HEK293 (cell line): Measurements from ENCODE around the gene ACKR3.

Experiments used
- CTCF ChIA-PET: fragments of 350-600 bp; formaldehyde crosslinking; extraction: SDS; loops from one replicate; lab custom pipeline; 2021; ENCODE audit warnings: antibody characterized with exemption; lab: Yijun Ruan, JAX
- POLR2A ChIA-PET: fragments of 300-600 bp; formaldehyde crosslinking; extraction: SDS; loops from one replicate; lab custom pipeline; 2020; ENCODE audit warnings: antibody characterized with exemption, inconsistent platforms; lab: Yijun Ruan, JAX
- H3K27ac ChIP-seq: fragments of 200-500 bp; sonication (Bioruptor generic); 2 replicates; pipeline ENCODE4 v1.5.1; 2014; ENCODE audit warnings: low read depth, low read length, control low read depth, inconsistent platforms; ENCODE audit errors: extremely low read depth
- H3K36me3 ChIP-seq, 2 experiments: fragments of 200-500 bp in 1 of 2; sonication (Bioruptor generic) in 1 of 2; 1 replicate in 1 of 2; 2 replicates in 1 of 2; pipeline ENCODE4 v1.5.1; 2014 to 2017; ENCODE audit warnings: inconsistent platforms in 2 of 2, low read length in 2 of 2; ENCODE audit not compliant: control insufficient read depth in 2 of 2, insufficient read depth in 1 of 2
- H3K4me1 ChIP-seq: fragments of 200-500 bp; sonication (Bioruptor generic); 2 replicates; pipeline ENCODE4 v1.5.1; 2014; ENCODE audit warnings: mild to moderate bottlenecking, low read length, inconsistent platforms; ENCODE audit not compliant: control insufficient read depth, insufficient read depth
- H3K4me3 ChIP-seq: 2 replicates; pipeline ENCODE4 v1.5.1; 2011; ENCODE audit warnings: low read depth, mild to moderate bottlenecking, control low read depth, low read length, moderate library complexity
- H3K9me3 ChIP-seq: fragments of 200-500 bp; sonication (Bioruptor generic); 2 replicates; pipeline ENCODE4 v1.5.1; 2014; ENCODE audit warnings: low read depth, low read length, inconsistent platforms; ENCODE audit not compliant: control insufficient read depth, insufficient read depth
- CTCF ChIP-seq: fragments of 450-650 bp; formaldehyde crosslinking; IDR thresholded peaks from 2 replicates; pipeline ENCODE4 v1.5.1; 2016; ENCODE audit warnings: missing biosample characterization, missing genetic modification characterization
- FEZF1 ChIP-seq: fragments of 450-650 bp; formaldehyde crosslinking; IDR thresholded peaks from 2 replicates; pipeline ENCODE4 v1.5.1; 2016; ENCODE audit warnings: missing biosample characterization, missing genetic modification characterization
- KLF1 ChIP-seq: fragments of 450-650 bp; formaldehyde crosslinking; IDR thresholded peaks from 2 replicates; pipeline ENCODE4 v1.5.1; 2016; ENCODE audit warnings: missing biosample characterization, missing genetic modification characterization
- KLF16 ChIP-seq: fragments of 450-650 bp; formaldehyde crosslinking; IDR thresholded peaks from 2 replicates; pipeline ENCODE4 v1.5.1; 2017; ENCODE audit warnings: missing biosample characterization, missing genetic modification characterization
- KLF7 ChIP-seq: fragments of 450-650 bp; formaldehyde crosslinking; IDR thresholded peaks from 2 replicates; pipeline ENCODE4 v1.5.1; 2016; ENCODE audit warnings: missing biosample characterization, missing genetic modification characterization, borderline replicate concordance
- PBX3 ChIP-seq: sonication (generic); formaldehyde crosslinking; IDR thresholded peaks from 2 replicates; pipeline ENCODE4 v1.8.1; 2022; ENCODE audit warnings: mild to moderate bottlenecking, moderate library complexity, missing genetic modification reagents
- PRDM1 ChIP-seq: fragments of 450-650 bp; formaldehyde crosslinking; IDR thresholded peaks from 2 replicates; pipeline ENCODE4; 2016; ENCODE audit warnings: missing biosample characterization, missing genetic modification characterization
- PRDM10 ChIP-seq: fragments of 450-650 bp; formaldehyde crosslinking; IDR thresholded peaks from 2 replicates; pipeline ENCODE4 v1.5.1; 2016; ENCODE audit warnings: missing biosample characterization, missing genetic modification characterization
- WT1 ChIP-seq: fragments of 450-650 bp; formaldehyde crosslinking; IDR thresholded peaks from 2 replicates; pipeline ENCODE4 v1.5.1; 2016; ENCODE audit warnings: missing biosample characterization, missing genetic modification characterization
- ZBTB49 ChIP-seq: fragments of 450-650 bp; formaldehyde crosslinking; IDR thresholded peaks from 2 replicates; pipeline ENCODE4 v1.5.1; 2016; ENCODE audit warnings: missing biosample characterization, missing genetic modification characterization, low read depth
- ZNF133 ChIP-seq: fragments of 450-650 bp; formaldehyde crosslinking; IDR thresholded peaks from 2 replicates; pipeline ENCODE4 v1.5.1; 2016; ENCODE audit warnings: missing biosample characterization, missing genetic modification characterization
- ZNF148 ChIP-seq: fragments of 450-650 bp; formaldehyde crosslinking; IDR thresholded peaks from 2 replicates; pipeline ENCODE4 v1.5.0; 2017; ENCODE audit warnings: missing biosample characterization, missing genetic modification characterization, borderline replicate concordance
- ZNF16 ChIP-seq: fragments of 450-650 bp; formaldehyde crosslinking; IDR thresholded peaks from 2 replicates; pipeline ENCODE4 v1.5.1; 2016; ENCODE audit warnings: low read depth, missing biosample characterization, missing genetic modification characterization
- ZNF18 ChIP-seq: fragments of 450-650 bp; formaldehyde crosslinking; IDR thresholded peaks from 2 replicates; pipeline ENCODE4 v1.5.1; 2016; ENCODE audit warnings: missing biosample characterization, missing genetic modification characterization
- ZNF366 ChIP-seq: fragments of 450-650 bp; formaldehyde crosslinking; conservative IDR thresholded peaks from 2 replicates; pipeline ENCODE4 v1.5.1; 2016; ENCODE audit warnings: missing biosample characterization, missing genetic modification characterization
- ZNF501 ChIP-seq: fragments of 450-650 bp; formaldehyde crosslinking; IDR thresholded peaks from 2 replicates; pipeline ENCODE4 v1.5.1; 2016; ENCODE audit warnings: missing biosample characterization, missing genetic modification characterization
- ZNF571 ChIP-seq: fragments of 450-650 bp; formaldehyde crosslinking; IDR thresholded peaks from 2 replicates; pipeline ENCODE4 v1.5.0; 2017; ENCODE audit warnings: missing biosample characterization, missing genetic modification characterization
- ZNF596 ChIP-seq: fragments of 450-650 bp; IDR thresholded peaks from 2 replicates; pipeline ENCODE4 v1.5.0; 2018; ENCODE audit warnings: missing biosample characterization, mild to moderate bottlenecking, missing genetic modification characterization, moderate library complexity
- ZNF621 ChIP-seq: fragments of 450-650 bp; formaldehyde crosslinking; IDR thresholded peaks from 2 replicates; pipeline ENCODE4 v1.5.1; 2017; ENCODE audit warnings: missing biosample characterization, missing genetic modification characterization
- ZNF624 ChIP-seq: fragments of 450-650 bp; formaldehyde crosslinking; IDR thresholded peaks from 2 replicates; pipeline ENCODE4 v1.5.1; 2017; ENCODE audit warnings: missing biosample characterization, missing genetic modification characterization
- ZSCAN30 ChIP-seq: fragments of 450-650 bp; IDR thresholded peaks from 2 replicates; pipeline ENCODE4 v1.5.1; 2018; ENCODE audit warnings: missing biosample characterization, mild to moderate bottlenecking, missing genetic modification characterization, moderate library complexity
- ZSCAN4 ChIP-seq: fragments of 450-650 bp; formaldehyde crosslinking; IDR thresholded peaks from 2 replicates; pipeline ENCODE4 v1.5.1; 2017; ENCODE audit warnings: missing biosample characterization, missing genetic modification characterization
- ZSCAN5A ChIP-seq: fragments of 450-650 bp; formaldehyde crosslinking; IDR thresholded peaks from 2 replicates; pipeline ENCODE4 v1.5.1; 2016; ENCODE audit warnings: missing biosample characterization, missing genetic modification characterization

The ACKR3 gene

GRCh38 chr2:236521556-236521955, 48.1 kb upstream of the ACKR3 start:
- ChIA-PET CTCF (interaction anchor here (2.0 kb wide), 1 partner anchor 9 kb away, joined by 6 read pairs; no protein-coding TSS in a partner anchor), POLR2A (no interaction called here)
- no peaks in the 10 kb centered on the region for H3K36me3 ChIP-seq
- no peak overlapping the region for H3K4me3 ChIP-seq
- H3K4me1 ChIP-seq: no peaks in the 10 kb centered on the region
- H3K27ac ChIP-seq: no peak overlapping the region
- H3K9me3 ChIP-seq: no peaks in the 10 kb centered on the region
- TF ChIP-seq KLF16 (tag by site-specific recombination) (no peak), ZSCAN5A (tag by site-specific recombination) (no peak), ZNF133 (tag by site-specific recombination) (no peak), KLF7 (no peak), PRDM1 (tag by site-specific recombination) (peak; percentile 58), ZNF624 (tag by site-specific recombination) (no peak), ZSCAN30 (no peak), CTCF (tag by site-specific recombination) (no peak), ZNF571 (no peak), WT1 (no peak), KLF1 (tag by site-specific recombination) (no peak), ZSCAN4 (tag by site-specific recombination) (no peak), ZNF366 (peak; percentile 59; the same call in 1 of the 2 replicates), ZNF148 (no peak), ZNF596 (peak; percentile 69), FEZF1 (tag by site-specific recombination) (no peak), PRDM10 (no peak), ZNF18 (tag by site-specific recombination) (no peak), ZNF621 (tag by site-specific recombination) (no peak), ZBTB49 (no peak), ZNF16 (tag by site-specific recombination) (no peak), PBX3 (CRISPR knock-in tag) (no peak), ZNF501 (tag by site-specific recombination) (no peak)
